CD1c-positive myeloid dendritic cell (primary cell): ENCODE measurements around the gene ALKBH4.
"Not testable (repeated sequence)": the region's sequence is repeated elsewhere in the genome, so short reads cannot be mapped to it uniquely, and the experiment has no call there.

Experiments
- DNase-seq: peaks from one replicate; pipeline ENCODE4 v3.0.0-alpha.2; 2016; ENCODE audit errors: extremely low spot score

The ALKBH4 gene

GRCh38 chr7:102427019-102427405 is 37.7 kb downstream of the ALKBH4 start:
- peak; percentile 27 for DNase-seq

GRCh38 chr7:102426268-102427018 is 38.2 kb downstream of the ALKBH4 start:
- DNase-seq, result peak; percentile 85

GRCh38 chr7:102425639-102426267 is 38.9 kb downstream of the ALKBH4 start:
- peak; percentile 88 for DNase-seq

- peak; percentile 68 for DNase-seq
Observed at GRCh38 chr7:102424787-102425218, 39.9 kb downstream of the ALKBH4 start.

GRCh38 chr7:102424129-102424551 is 40.5 kb downstream of the ALKBH4 start:
- DNase-seq, result no peak

GRCh38 chr7:102421706-102422240 is 42.9 kb downstream of the ALKBH4 start:
- no peak for DNase-seq

- DNase-seq, result no peak
Observed at GRCh38 chr7:102418592-102418991, 46.1 kb downstream of the ALKBH4 start.

- DNase-seq, result no peak
Observed at GRCh38 chr7:102417105-102417504, 47.6 kb downstream of the ALKBH4 start.

- no peak for DNase-seq
Observed at GRCh38 chr7:102416406-102416805, 48.3 kb downstream of the ALKBH4 start.

- no peak for DNase-seq
Observed at GRCh38 chr7:102415685-102416225, 48.9 kb downstream of the ALKBH4 start.

GRCh38 chr7:102413611-102414010 is 51.1 kb downstream of the ALKBH4 start:
- no peak for DNase-seq

GRCh38 chr7:102413091-102413490 is 51.6 kb downstream of the ALKBH4 start:
- DNase-seq, result no peak

- peak; percentile 53 for DNase-seq
Observed at GRCh38 chr7:102412548-102412947, 52.1 kb downstream of the ALKBH4 start.

- no peak for DNase-seq
Observed at GRCh38 chr7:102410918-102411317, 53.7 kb downstream of the ALKBH4 start.

GRCh38 chr7:102410123-102410522 is 54.5 kb downstream of the ALKBH4 start:
- DNase-seq, result no peak

- no peak for DNase-seq
Observed at GRCh38 chr7:102409340-102409739, 55.3 kb downstream of the ALKBH4 start.

- not testable (repeated sequence) for DNase-seq
Observed at GRCh38 chr7:102408530-102408929, 56.1 kb downstream of the ALKBH4 start.

GRCh38 chr7:102407910-102408309 is 56.8 kb downstream of the ALKBH4 start:
- DNase-seq, result no peak
